ENCODE measurements around the gene SSH2.

SSH2 gene

DNA sequence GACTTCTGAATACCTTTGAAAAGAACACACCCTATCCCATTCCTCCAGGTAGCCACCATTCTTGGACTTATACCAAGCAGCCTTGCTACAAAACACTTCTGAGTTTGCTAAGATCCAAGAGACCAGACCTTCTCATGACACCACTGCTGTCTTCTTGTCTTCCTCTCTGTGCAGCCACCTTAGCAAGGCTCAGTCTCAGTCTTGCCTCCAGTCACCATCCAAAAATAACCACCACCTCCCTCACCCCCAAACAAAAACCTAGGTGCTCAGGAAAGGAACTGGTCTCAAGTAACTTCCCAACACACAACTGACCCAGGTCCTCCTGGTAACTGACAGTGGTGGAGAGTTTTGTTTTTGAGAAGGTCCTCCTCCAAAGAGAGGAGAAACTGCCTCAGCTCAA, 216.4 kb downstream of the SSH2 start:
- DNase-seq (ENCODE audit: low spot score), result no peak
- no peak for FAIRE-seq

GRCh38 chr17:29711588-29712385, 218.2 kb downstream of the SSH2 start:
- no peak for FAIRE-seq
- no peak for DNase-seq (ENCODE audit: low spot score)

DNA sequence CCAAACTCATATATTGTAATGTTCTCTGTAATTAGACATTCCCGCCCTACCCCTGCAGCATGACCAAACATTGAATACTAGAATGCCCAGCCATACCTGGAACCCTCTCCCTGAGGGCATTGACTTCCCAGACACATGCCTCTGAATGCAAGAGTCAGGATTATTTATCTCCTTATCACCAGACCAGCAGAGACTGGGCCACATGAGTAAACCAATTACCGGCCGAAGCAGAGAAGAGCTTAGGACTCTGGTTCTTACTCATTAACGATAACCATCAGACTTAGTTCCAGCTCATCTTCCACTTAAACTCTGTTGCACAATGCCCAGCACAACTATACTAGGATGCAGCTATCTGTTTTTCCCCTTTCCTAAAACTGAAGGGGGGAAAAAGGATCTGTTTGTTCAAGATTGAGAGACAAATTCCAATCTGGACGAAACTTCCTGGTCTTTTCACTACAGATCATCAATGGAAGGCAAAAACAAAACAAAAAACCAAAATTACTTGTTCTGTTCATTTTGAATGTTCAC, 219.1 kb downstream of the SSH2 start:
- FAIRE-seq (no peak), DNase-seq (ENCODE audit: low spot score) (no peak)

- no peak for FAIRE-seq
These were observed 219.5 kb downstream of the SSH2 start for GRCh38 chr17:29710520-29710884.

GRCh38 chr17:29709866-29710519, 220.0 kb downstream of the SSH2 start:
- DNase-seq (ENCODE audit: low spot score) (no peak), FAIRE-seq (no peak)

More at GRCh38 chr17:29710520-29710884, 219.5 kb downstream of the SSH2 start:
- DNase-seq (ENCODE audit: low spot score), result no peak

DNA sequence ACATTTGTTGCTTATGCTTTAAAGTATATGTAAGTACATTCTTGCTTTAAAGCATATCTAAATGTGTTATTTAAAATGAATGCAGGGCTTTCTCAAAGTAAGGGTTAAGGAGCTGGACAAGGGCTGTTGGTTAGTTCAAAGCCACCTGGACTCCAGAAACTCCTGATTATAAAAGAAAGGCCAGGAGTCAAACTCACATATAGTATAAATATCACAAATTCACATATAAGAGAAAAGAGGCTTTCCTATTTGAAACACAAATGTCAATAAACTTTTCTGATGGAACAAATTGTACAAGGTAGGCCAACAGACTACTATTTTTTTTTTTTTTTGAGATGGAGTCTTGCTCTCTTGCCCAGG, 222.8 kb downstream of the SSH2 start:
- no peak for FAIRE-seq

GRCh38 chr17:29706045-29706431, 224.0 kb downstream of the SSH2 start:
- FAIRE-seq, result no peak

More for the DNA sequence above, 222.8 kb downstream of the SSH2 start:
- no peak for DNase-seq (ENCODE audit: low spot score)

GRCh38 chr17:29705386-29705785, 224.6 kb downstream of the SSH2 start:
- FAIRE-seq (no peak), DNase-seq (ENCODE audit: low spot score) (no peak)

More at GRCh38 chr17:29706045-29706431, 224.0 kb downstream of the SSH2 start:
- DNase-seq (ENCODE audit: low spot score), result no peak

DNA sequence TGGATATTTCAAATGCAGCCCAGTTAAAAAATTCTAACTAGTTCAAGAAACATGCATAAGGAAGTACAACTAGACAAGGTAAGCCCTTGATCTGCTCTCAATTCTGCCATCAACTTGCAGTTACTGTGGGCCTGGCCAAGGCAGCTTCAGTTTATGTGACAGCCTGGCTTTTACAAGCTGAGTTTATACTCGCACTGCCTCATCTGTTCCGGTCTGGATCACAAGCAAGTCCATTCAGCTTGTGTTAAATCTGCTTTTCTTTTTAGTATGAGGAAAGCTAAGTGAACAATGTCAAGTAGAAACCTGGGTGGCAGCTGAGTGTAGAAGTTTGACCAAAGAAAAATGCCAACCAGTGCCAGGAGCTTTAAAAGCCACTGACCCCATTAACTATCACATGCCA, 230.7 kb downstream of the SSH2 start:
- DNase-seq (ENCODE audit: low spot score) (no peak), FAIRE-seq (no peak)

DNA sequence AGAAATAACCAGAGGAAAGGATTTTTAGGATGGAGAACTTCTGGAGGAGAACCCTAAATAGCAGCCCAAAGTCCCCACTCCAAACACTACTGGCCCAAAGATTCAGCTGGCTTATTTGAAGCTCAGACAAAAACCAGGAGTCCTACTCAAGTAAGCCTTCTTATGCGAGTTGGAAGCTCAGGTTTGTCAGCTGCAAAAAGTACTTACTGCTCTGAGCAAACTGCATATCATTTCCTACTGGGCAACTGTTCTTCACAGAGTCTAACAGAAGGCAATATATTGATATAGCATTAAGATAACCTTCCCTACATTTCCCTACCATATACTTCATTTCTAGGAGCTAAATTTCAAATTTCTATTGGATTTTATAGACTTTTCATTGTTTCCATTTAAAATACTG, 231.2 kb downstream of the SSH2 start:
- DNase-seq (ENCODE audit: low spot score) (no peak), FAIRE-seq (no peak)

- DNase-seq (ENCODE audit: low spot score) (no peak), FAIRE-seq (no peak)
These were observed 231.8 kb downstream of the SSH2 start for GRCh38 chr17:29698019-29698777.

GRCh38 chr17:29697371-29697770, 232.7 kb downstream of the SSH2 start:
- FAIRE-seq, result no peak
- DNase-seq (ENCODE audit: low spot score), result no peak

- FAIRE-seq (no peak), DNase-seq (ENCODE audit: low spot score) (no peak)
These were observed 235.0 kb downstream of the SSH2 start for GRCh38 chr17:29694918-29695563.

DNA sequence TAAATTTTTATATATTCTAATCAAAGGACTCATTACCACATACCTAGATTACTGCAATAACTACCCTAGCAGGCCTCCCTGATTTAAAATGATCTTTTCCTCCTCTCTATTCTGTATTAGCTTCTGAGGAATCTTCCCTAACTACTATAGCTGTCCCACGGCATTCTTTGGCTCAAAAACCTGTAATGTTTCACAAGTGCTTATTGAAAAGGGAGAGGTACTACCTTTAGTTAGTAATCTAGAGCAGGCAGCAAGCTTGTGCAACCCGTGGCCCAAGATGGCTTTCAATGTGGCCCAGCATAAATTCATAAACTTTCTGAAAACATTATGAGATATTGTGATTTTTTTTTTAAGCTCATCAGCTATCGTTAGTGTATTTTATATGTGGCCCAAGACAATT, 236.3 kb downstream of the SSH2 start:
- no peak for FAIRE-seq
- no peak for DNase-seq (ENCODE audit: low spot score)

DNA sequence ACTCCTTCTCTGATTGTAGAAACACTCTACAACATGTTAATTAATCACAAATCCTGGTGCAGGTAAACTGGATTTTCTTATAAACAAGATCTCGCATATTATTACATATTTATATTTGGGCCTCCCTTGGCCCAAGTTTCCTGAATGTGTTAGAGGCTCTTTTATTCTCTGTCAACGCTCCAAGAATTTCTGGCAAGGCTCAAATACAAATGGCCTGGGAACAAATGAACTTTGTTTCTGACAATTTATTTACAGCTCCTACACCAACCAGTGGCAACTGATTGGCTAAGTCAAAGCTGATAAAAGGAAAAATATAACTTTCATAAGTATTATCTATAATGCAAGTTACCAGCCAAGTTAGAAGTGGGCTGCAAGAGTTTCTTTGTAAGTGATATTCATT, 242.4 kb downstream of the SSH2 start:
- no peak for DNase-seq (ENCODE audit: low spot score)
- no peak for FAIRE-seq

- DNase-seq (ENCODE audit: low spot score), result no peak
- FAIRE-seq, result no peak
These were observed 242.9 kb downstream of the SSH2 start for GRCh38 chr17:29686993-29687590.

DNA sequence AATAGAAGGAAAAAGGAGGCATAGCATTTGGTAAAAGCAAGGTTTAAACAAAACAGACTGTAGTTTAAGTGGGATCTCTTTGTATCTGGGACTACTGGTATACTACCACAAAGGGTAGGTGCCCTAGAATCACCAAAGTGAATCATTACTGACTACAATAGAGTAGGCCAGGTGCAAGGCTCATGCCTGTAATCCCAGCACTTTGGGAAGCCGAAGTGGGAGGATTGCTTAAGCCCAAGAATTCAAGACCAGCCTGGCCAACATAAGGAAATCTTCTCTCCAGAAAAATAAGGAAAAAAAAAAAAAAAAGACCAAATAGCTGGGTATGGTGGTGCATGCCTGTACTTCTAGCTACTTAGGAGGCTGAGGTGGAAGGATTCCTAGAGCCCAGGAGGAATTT, 246.5 kb downstream of the SSH2 start:
- DNase-seq (ENCODE audit: low spot score), result no peak
- no peak for FAIRE-seq

DNA sequence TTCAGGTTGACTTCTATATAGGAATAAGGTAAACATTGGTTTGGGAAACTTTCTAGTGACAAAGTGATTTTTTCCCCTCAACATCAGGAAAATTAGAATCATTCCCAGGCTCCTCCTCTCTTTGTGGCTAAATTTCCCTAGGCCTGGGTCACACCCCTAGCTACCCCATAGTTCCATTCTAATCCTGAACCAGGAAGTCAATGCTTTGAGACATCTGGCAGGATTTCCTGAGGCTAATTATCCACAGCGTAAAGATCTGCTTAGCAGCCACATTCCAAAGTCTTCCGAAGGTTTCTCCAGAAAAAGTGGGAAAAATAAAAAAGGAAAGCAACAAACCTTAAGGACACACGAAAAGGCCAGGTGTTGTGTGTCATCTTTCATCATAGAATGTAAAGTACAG, 247.0 kb downstream of the SSH2 start:
- DNase-seq (ENCODE audit: low spot score) (no peak), FAIRE-seq (no peak)

GRCh38 chr17:29682054-29682453, 248.0 kb downstream of the SSH2 start:
- no peak for DNase-seq (ENCODE audit: low spot score)
- no peak for FAIRE-seq

- FAIRE-seq (no peak), DNase-seq (ENCODE audit: low spot score) (no peak)
These were observed 252.2 kb downstream of the SSH2 start for GRCh38 chr17:29677824-29678223.

- DNase-seq (ENCODE audit: low spot score), result no peak
- no peak for FAIRE-seq
These were observed 252.7 kb downstream of the SSH2 start for GRCh38 chr17:29677221-29677791.

Measured in urothelium cell line (cell line).